ENCODE data around the gene COL12A1. TPM values are rescaled to one million over a fixed set of nuclear protein-coding genes. Genes with fewer than 3 reads are reported as not detected.

COL12A1 gene
- 19.2 and 24.3 TPM in 2 replicates for total RNA-seq

DNA sequence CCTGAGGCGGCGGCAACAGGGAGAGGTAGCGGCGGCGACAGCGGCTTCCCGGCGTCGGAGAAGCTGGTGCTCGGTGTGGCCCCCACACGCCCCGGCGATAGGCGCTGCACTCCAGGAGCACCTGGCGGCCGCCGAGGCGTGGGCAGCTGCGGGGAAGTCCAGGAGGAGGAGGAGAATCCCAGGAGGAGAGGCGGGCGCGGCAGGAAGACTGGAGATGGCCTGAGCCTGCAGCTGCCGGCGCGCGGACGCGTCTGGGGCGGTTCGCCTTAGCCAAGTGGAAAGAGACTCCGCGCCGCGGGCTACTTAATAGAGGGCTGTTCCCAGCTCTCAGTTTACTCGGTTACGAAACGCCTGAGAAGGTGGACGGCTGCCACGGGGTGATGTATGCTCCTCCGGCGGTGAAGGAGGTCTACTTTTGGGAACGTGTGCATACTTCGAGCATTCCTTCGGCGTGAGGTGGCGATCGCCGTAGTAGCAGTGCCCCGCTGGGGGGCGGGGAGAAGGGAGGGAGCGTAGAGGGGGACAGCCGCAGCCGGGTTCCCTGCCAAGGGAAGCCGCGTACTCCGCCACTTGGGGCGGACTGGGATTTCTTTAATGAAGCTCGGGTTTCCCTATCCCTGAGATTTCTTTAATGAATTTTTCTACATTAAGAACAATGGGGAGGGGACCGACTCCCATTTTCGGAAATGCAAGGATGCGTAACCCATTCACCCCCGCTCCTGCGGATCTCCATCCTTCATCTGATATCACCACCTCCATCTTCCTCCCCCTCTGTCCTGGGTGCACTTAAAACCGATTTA, at the start of gene COL12A1:
TSS of gene COL12A1 (minus strand) at position 278 of the 800 bp plus-strand sequence. CDS start 3,261 bp downstream, outside the sequence.
- TF ChIP-seq CTCF (IDR thresholded peaks at IDR 0.05; ENCODE audit: insufficient read depth, low read length, poor library complexity, severe bottlenecking): no peak
- peak; percentile 85 for DNase-seq (ENCODE audit: low read depth)
- H3K27me3 ChIP-seq (ENCODE audit: control insufficient read depth, insufficient read depth, low read length): peaks cover 16% of the 10 kb centered on the region

GRCh38 chr6:75250552-75250951, 44.7 kb upstream of the COL12A1 start:
- DNase-seq (ENCODE audit: low read depth): no peak
- Histone ChIP-seq H3K36me3 (ENCODE audit: control insufficient read depth, insufficient read depth, low read length) (no peaks in the 10 kb centered on the region), H3K4me3 (ENCODE audit: low read depth, low read length) (no peak overlapping the region), H3K27me3 (ENCODE audit: control insufficient read depth, insufficient read depth, low read length) (no peaks in the 10 kb centered on the region)
- no peak for TF ChIP-seq CTCF (IDR thresholded peaks at IDR 0.05; ENCODE audit: insufficient read depth, low read length, poor library complexity, severe bottlenecking)

More for the DNA sequence above, at the start of gene COL12A1:
- Histone ChIP-seq H3K36me3 (ENCODE audit: control insufficient read depth, insufficient read depth, low read length) (no peaks in the 10 kb centered on the region), H3K4me3 (ENCODE audit: low read depth, low read length) (peak within 1 kb of the TSS; percentile 65)

- Histone ChIP-seq H3K4me3 (ENCODE audit: low read depth, low read length) (no peak overlapping the region), H3K36me3 (ENCODE audit: control insufficient read depth, insufficient read depth, low read length) (no peaks in the 10 kb centered on the region), H3K27me3 (ENCODE audit: control insufficient read depth, insufficient read depth, low read length) (no peaks in the 10 kb centered on the region)
- TF ChIP-seq CTCF (IDR thresholded peaks at IDR 0.05; ENCODE audit: insufficient read depth, low read length, poor library complexity, severe bottlenecking): no peak
- DNase-seq (ENCODE audit: low read depth): no peak
Measured at GRCh38 chr6:75249837-75250236, 44.0 kb upstream of the COL12A1 start.

GRCh38 chr6:75246386-75246785, 40.5 kb upstream of the COL12A1 start:
- DNase-seq (ENCODE audit: low read depth): no peak
- Histone ChIP-seq H3K4me3 (ENCODE audit: low read depth, low read length) (no peak overlapping the region), H3K36me3 (ENCODE audit: control insufficient read depth, insufficient read depth, low read length) (no peaks in the 10 kb centered on the region), H3K27me3 (ENCODE audit: control insufficient read depth, insufficient read depth, low read length) (no peaks in the 10 kb centered on the region)
- no peak for TF ChIP-seq CTCF (IDR thresholded peaks at IDR 0.05; ENCODE audit: insufficient read depth, low read length, poor library complexity, severe bottlenecking)

DNA sequence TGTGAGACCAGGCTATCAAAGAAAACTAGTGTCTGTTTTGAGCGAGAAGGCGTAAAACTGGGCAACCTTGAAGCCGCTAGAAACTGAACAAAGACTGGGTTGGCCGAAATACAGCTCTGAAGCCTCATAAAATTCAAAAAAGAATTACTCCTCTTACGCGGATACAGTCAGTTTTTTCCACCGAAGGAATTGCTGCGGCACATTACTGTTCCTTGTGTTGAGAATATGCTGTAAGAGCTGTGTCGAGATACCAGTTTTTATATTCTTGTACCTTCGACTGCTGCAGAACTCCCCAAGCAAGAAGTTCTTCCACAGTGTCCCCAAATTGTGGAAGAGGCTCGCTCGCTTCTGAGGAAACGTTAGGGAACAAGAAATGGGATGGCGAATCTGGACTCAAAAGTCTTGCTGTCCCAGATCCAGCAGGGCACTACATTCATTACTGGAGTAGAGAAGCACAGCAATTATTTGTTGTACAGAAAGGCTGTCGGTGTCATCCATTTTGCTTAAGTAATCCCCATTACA, 38.3 kb upstream of the COL12A1 start:
- peak overlapping the region; percentile 62 for H3K4me3 ChIP-seq (ENCODE audit: low read depth, low read length)
- no peaks in the 10 kb centered on the region for H3K36me3 ChIP-seq (ENCODE audit: control insufficient read depth, insufficient read depth, low read length)
- DNase-seq (ENCODE audit: low read depth): no peak
- no peak for TF ChIP-seq CTCF (IDR thresholded peaks at IDR 0.05; ENCODE audit: insufficient read depth, low read length, poor library complexity, severe bottlenecking)
- no peaks in the 10 kb centered on the region for H3K27me3 ChIP-seq (ENCODE audit: control insufficient read depth, insufficient read depth, low read length)
